IMR-90 (cell line): Measurements from ENCODE around the gene FAM168A. TPM values are rescaled to one million over a fixed set of nuclear protein-coding genes. Genes with fewer than 3 reads are reported as not detected.

ENCODE experiments used
- ATAC-seq: fragments of 200-7000 bp; cut with Tn5 transposase; 2 replicates; pipeline ENCODE4 v1.9.1; 2020; ENCODE audit warnings: low read depth, mild to moderate bottlenecking, moderate library complexity
- BruUV-seq: library from RNA; stranded (reverse); fragments of 400-500 nt; replicated peaks from 2 replicates; lab custom pipeline; 2021; lab: Mats Ljungman, UMichigan
- CTCF ChIA-PET: fragments of 300-600 bp; formaldehyde crosslinking; extraction: SDS; loops from one replicate; lab custom pipeline; 2021; ENCODE audit warnings: antibody characterized with exemption; lab: Yijun Ruan, JAX
- POLR2A ChIA-PET: fragments of 300-600 bp; sonication (Branson Sonifier 250); formaldehyde crosslinking; loops from one replicate; lab custom pipeline; 2022; ENCODE audit warnings: antibody characterized with exemption; ENCODE audit not compliant: unreplicated experiment; lab: Charles Lee
- DNase-seq: peaks from one replicate; pipeline ENCODE4 v3.0.0; 2013
- H2AFZ ChIP-seq: replicated peaks from 2 replicates; pipeline ENCODE3; 2013; ENCODE audit warnings: low read length, mild to moderate bottlenecking; ENCODE audit not compliant: poor library complexity
- H2AK5ac ChIP-seq: 2 replicates; pipeline ENCODE4 v1.6.1; 2013; ENCODE audit warnings: low read depth, low read length, inconsistent platforms
- H2AK9ac ChIP-seq: replicated peaks from 2 replicates; pipeline ENCODE3; 2013; ENCODE audit warnings: mild to moderate bottlenecking, low read depth, low read length, moderate library complexity; ENCODE audit not compliant: poor library complexity
- H2BK120ac ChIP-seq: 2 replicates; pipeline ENCODE4 v1.6.1; 2013; ENCODE audit warnings: low read depth, low read length, inconsistent platforms
- H2BK15ac ChIP-seq: 3 replicates; pipeline ENCODE4 v1.6.1; 2013; ENCODE audit warnings: low read depth, low read length, inconsistent platforms
- H2BK20ac ChIP-seq: 2 replicates; pipeline ENCODE4 v1.6.1; 2013; ENCODE audit warnings: low read depth, mild to moderate bottlenecking, inconsistent platforms, low read length, moderate library complexity
- H2BK5ac ChIP-seq: 2 replicates; pipeline ENCODE4 v1.6.1; 2013; ENCODE audit warnings: mild to moderate bottlenecking, low read depth, low read length, inconsistent platforms; ENCODE audit not compliant: poor library complexity, severe bottlenecking
- H3K14ac ChIP-seq: replicated peaks from 2 replicates; pipeline ENCODE4 v1.6.1; 2013; ENCODE audit warnings: low read depth, low read length, inconsistent platforms
- H3K18ac ChIP-seq: 2 replicates; pipeline ENCODE4 v1.6.1; 2013; ENCODE audit warnings: low read depth, low read length, control low read depth
- H3K23ac ChIP-seq: 2 replicates; pipeline ENCODE4 v1.6.1; 2013; ENCODE audit warnings: low read depth, low read length, inconsistent platforms
- H3K27ac ChIP-seq: 2 replicates; pipeline ENCODE4 v1.5.1; 2013; ENCODE audit warnings: mild to moderate bottlenecking, control low read depth, low read length; ENCODE audit not compliant: insufficient read depth
- H3K27me3 ChIP-seq: 2 replicates; pipeline ENCODE4 v1.6.1; 2013; ENCODE audit warnings: low read length; ENCODE audit not compliant: control insufficient read depth, insufficient read depth
- H3K36me3 ChIP-seq: 2 replicates; pipeline ENCODE4 v1.6.1; 2013; ENCODE audit warnings: low read length, mixed read lengths; ENCODE audit not compliant: control insufficient read depth, insufficient read depth
- H3K4ac ChIP-seq: 2 replicates; pipeline ENCODE4 v1.6.1; 2013; ENCODE audit warnings: low read depth, low read length, inconsistent platforms
- H3K4me1 ChIP-seq: 2 replicates; pipeline ENCODE4 v1.6.1; 2013; ENCODE audit warnings: low read length, mixed read lengths; ENCODE audit not compliant: control insufficient read depth, insufficient read depth
- H3K4me2 ChIP-seq: 2 replicates; pipeline ENCODE4 v1.6.1; 2013; ENCODE audit warnings: low read depth, mild to moderate bottlenecking, control low read depth, low read length, moderate library complexity
- H3K4me3 ChIP-seq: 2 replicates; pipeline ENCODE4 v1.5.1; 2013; ENCODE audit warnings: low read depth, mild to moderate bottlenecking, control low read depth, low read length, moderate library complexity; ENCODE audit not compliant: insufficient read depth
- H3K56ac ChIP-seq: 2 replicates; pipeline ENCODE4 v1.6.1; 2013; ENCODE audit warnings: low read length, inconsistent platforms; ENCODE audit not compliant: insufficient read depth; ENCODE audit errors: extremely low read depth
- H3K79me1 ChIP-seq, 2 experiments: 2 replicates each; pipeline ENCODE4 v1.6.1; 2013; ENCODE audit warnings: low read length in 2 of 2, inconsistent platforms in 1 of 2, low read depth in 1 of 2
- H3K9ac ChIP-seq: 2 replicates; pipeline ENCODE4 v1.6.1; 2013; ENCODE audit warnings: low read depth, low read length, control low read depth
- H3K9me1 ChIP-seq: 2 replicates; pipeline ENCODE4 v1.6.1; 2013; ENCODE audit warnings: low read length, inconsistent platforms; ENCODE audit not compliant: insufficient read depth
- H3K9me3 ChIP-seq: 2 replicates; pipeline ENCODE4 v1.6.1; 2013; ENCODE audit warnings: low read length; ENCODE audit not compliant: control insufficient read depth, insufficient read depth
- H4K20me1 ChIP-seq: 2 replicates; pipeline ENCODE4 v1.6.1; 2013; ENCODE audit warnings: low read length, inconsistent platforms; ENCODE audit not compliant: insufficient read depth
- H4K5ac ChIP-seq: 2 replicates; pipeline ENCODE4 v1.6.1; 2013; ENCODE audit warnings: mild to moderate bottlenecking, low read depth, low read length, control low read depth
- H4K8ac ChIP-seq, 2 experiments: 2 replicates each; pipeline ENCODE4 v1.6.1; 2013; ENCODE audit warnings: low read depth in 2 of 2, low read length in 2 of 2, control low read depth in 1 of 2, inconsistent platforms in 1 of 2
- H4K91ac ChIP-seq: 2 replicates; pipeline ENCODE4 v1.6.1; 2013; ENCODE audit warnings: low read depth, low read length, inconsistent platforms; ENCODE audit not compliant: insufficient read depth
- ELK1 ChIP-seq: fragments of 150-350 bp; IDR thresholded peaks from 2 replicates; pipeline ENCODE4 v1.6.1; 2016; ENCODE audit warnings: low read depth, mild to moderate bottlenecking, low read length, moderate library complexity, borderline replicate concordance
- MXI1 ChIP-seq: IDR thresholded peaks from 2 replicates; pipeline ENCODE4 v1.6.1; 2012; ENCODE audit warnings: low read depth, mild to moderate bottlenecking, low read length, moderate library complexity, borderline replicate concordance
- RAD21 ChIP-seq: IDR thresholded peaks from 2 replicates; pipeline ENCODE4 v1.6.1; 2012; ENCODE audit warnings: low read length, improper control_type of control experiment
- SMC3 ChIP-seq: fragments of 150-350 bp; IDR thresholded peaks from 2 replicates; pipeline ENCODE4 v1.6.1; 2016; ENCODE audit warnings: low read depth, mild to moderate bottlenecking, antibody characterized with exemption, low read length, moderate library complexity
- WGBS, 2 experiments: methylation state at CpG; one replicate each; pipeline versions ENCODE4 v1.1.5 to v1.1.7; 2013; ENCODE audit warnings: missing lambda C conversion rate in 2 of 2; ENCODE audit not compliant: insufficient read length in 1 of 2; ENCODE audit errors: extremely low coverage in 2 of 2; 5-methylcytosine and 5-hydroxymethylcytosine counted together
- dilution Hi-C: fragments of 300-500 bp; cut with HindIII; formaldehyde crosslinking; loops from one replicate; pipeline ENCODE4 v1.14.3; 2018; ENCODE audit warnings: low sequenced_read_pairs; ENCODE audit not compliant: unreplicated experiment
- in situ Hi-C: fragments of 300-500 bp; cut with MboI; formaldehyde crosslinking; loops from 3 replicates; pipeline ENCODE4 v1.14.3; 2019; ENCODE audit warnings: low sequenced_read_pairs, inconsistent platforms, mixed read lengths
- intact Hi-C: fragments of 100-400 bp; cut with micrococcal nuclease; formaldehyde crosslinking; loops from 2 replicates; pipeline ENCODE4 v1.10.0; 2022
- polyA plus RNA-seq, 3 experiments: library from polyadenylated mRNA; depleted of rRNA; stranded (reverse); fragments of >200 nt; gene quantifications; 2 replicates each; pipeline ENCODE4 v1.2.3, GENCODE V29; 2012; ENCODE audit warnings: low replicate concordance in 1 of 3
- total RNA-seq: library from RNA; depleted of rRNA; stranded (reverse); fragments of >200 nt; gene quantifications from 2 replicates; pipeline ENCODE4 v1.2.3, GENCODE V29; 2012
- TF ChIP-seq, protein P1 (sequence below): conservative IDR thresholded peaks from 2 replicates; pipeline ENCODE4 v1.5.1; 2012; ENCODE audit warnings: mild to moderate bottlenecking, low read depth, low read length, improper control_type of control experiment

The FAM168A gene
- total and polyA plus RNA-seq, 2 of the 4 experiments (the other 2 are of a cell fraction): 13.1 to 22.8 TPM

DNA sequence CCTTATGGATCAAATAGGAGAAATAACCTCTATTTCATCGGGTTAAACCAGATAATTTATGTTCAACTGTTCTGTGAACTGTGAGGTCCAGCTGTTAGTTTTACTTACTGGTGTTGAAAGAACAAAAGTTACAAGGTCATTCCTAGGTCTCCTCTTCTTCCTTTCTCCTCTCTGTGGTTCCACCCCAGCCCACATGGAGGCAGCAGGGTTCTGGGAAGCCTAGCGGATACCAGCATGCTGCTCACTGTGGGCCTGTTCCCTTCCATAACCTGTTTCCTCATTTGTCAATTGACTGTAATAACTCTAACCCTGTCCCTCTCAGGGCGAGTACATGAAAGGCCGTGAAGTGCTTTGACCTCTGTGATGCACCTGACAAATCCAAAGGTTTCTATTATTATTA lies 193.9 kb downstream of the FAM168A start:
- no peak overlapping the region for H3K4me2 ChIP-seq
- H4K20me1 ChIP-seq: no peaks in the 10 kb centered on the region
- peaks cover 2 to 3% of the 10 kb centered on the region in 2 experiments; a peak in 3 of 4 replicates for H3K79me1 ChIP-seq
- H3K9me1 ChIP-seq: peaks cover 3% of the 10 kb centered on the region
- no peak overlapping the region for H4K8ac ChIP-seq
- no peak overlapping the region for H2AFZ ChIP-seq
- no peak overlapping the region for H3K14ac ChIP-seq
- peaks cover 4% of the 10 kb centered on the region; the same call in 1 of the 2 replicates for H3K4me1 ChIP-seq
- H4K5ac ChIP-seq: no peak overlapping the region
- BruUV-seq: no TSS peak
- H3K18ac ChIP-seq: no peak overlapping the region
- no peak overlapping the region for H3K56ac ChIP-seq
- intact Hi-C loops (loop anchor here (1.0 to 5.0 kb wide), 3 partner anchors 194 to 528 kb away; partner anchors contain the start of gene FAM168A), in situ Hi-C loops (loop anchor here (5.0 kb wide), 1 partner anchor 253 kb away; no protein-coding TSS in a partner anchor), dilution Hi-C loops (no loop called here)
- H3K36me3 ChIP-seq: peaks cover 18% of the 10 kb centered on the region
- no peak overlapping the region for H3K4me3 ChIP-seq
- ChIA-PET POLR2A (no interaction called here), CTCF (interaction anchor here (0.6 kb wide), 1 partner anchor 272 kb away, joined by 5 read pairs; no protein-coding TSS in a partner anchor)
- H3K4ac ChIP-seq: no peak overlapping the region
- ATAC-seq (peak; percentile 74), DNase-seq (peak; percentile 40)
- no peaks in the 10 kb centered on the region for H3K9me3 ChIP-seq
- H3K9ac ChIP-seq: no peak overlapping the region
- no peak overlapping the region for H2AK9ac ChIP-seq
- H3K27ac ChIP-seq: no peak overlapping the region
- no peak overlapping the region; the same call in 1 of the 2 replicates for H4K91ac ChIP-seq
- no CpG with 5 or more reads among the region's 4 CpGs for WGBS, 2 experiments
- no peaks in the 10 kb centered on the region for H3K27me3 ChIP-seq
- no peak overlapping the region for H2BK15ac ChIP-seq
- H2BK120ac ChIP-seq: no peak overlapping the region
- no peak overlapping the region for H3K23ac ChIP-seq
- no peak overlapping the region for H2AK5ac ChIP-seq
- TF ChIP-seq SMC3 (peak; percentile 76), ELK1 (no peak), MXI1 (no peak), RAD21 (peak; percentile 76)
- TF ChIP-seq, protein P1, sequence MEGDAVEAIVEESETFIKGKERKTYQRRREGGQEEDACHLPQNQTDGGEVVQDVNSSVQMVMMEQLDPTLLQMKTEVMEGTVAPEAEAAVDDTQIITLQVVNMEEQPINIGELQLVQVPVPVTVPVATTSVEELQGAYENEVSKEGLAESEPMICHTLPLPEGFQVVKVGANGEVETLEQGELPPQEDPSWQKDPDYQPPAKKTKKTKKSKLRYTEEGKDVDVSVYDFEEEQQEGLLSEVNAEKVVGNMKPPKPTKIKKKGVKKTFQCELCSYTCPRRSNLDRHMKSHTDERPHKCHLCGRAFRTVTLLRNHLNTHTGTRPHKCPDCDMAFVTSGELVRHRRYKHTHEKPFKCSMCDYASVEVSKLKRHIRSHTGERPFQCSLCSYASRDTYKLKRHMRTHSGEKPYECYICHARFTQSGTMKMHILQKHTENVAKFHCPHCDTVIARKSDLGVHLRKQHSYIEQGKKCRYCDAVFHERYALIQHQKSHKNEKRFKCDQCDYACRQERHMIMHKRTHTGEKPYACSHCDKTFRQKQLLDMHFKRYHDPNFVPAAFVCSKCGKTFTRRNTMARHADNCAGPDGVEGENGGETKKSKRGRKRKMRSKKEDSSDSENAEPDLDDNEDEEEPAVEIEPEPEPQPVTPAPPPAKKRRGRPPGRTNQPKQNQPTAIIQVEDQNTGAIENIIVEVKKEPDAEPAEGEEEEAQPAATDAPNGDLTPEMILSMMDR: peak; percentile 60
- H2BK20ac ChIP-seq: no peak overlapping the region
- H2BK5ac ChIP-seq: no peak overlapping the region
